MCF 10A (cell line): ENCODE results near the gene FBRSL1. TPM values are rescaled to one million over a fixed set of nuclear protein-coding genes. Genes with fewer than 3 reads are reported as not detected.
A peak's percentile ranks its signal among the peaks of the same experiment; 100 is the strongest.

ENCODE experiments used
- BruUV-seq: library from RNA; stranded (reverse); fragments of 400-500 nt; replicated peaks from 2 replicates; lab custom pipeline; 2021; lab: Mats Ljungman, UMichigan
- CTCF ChIA-PET: fragments of 300-600 bp; sonication (Branson Sonifier 250); formaldehyde crosslinking; extraction: SDS; loops from one replicate; lab custom pipeline; 2021; ENCODE audit warnings: antibody characterized with exemption, inconsistent platforms; lab: Yijun Ruan, JAX
- POLR2A ChIA-PET: fragments of 300-600, 350-650 bp; sonication (Branson Sonifier 250); formaldehyde crosslinking; extraction: SDS; loops from one replicate; lab custom pipeline; 2020; ENCODE audit warnings: antibody characterized with exemption, inconsistent platforms; lab: Yijun Ruan, JAX
- DNase-seq: peaks from one replicate; pipeline ENCODE4 v3.0.0-alpha.2; 2018; ENCODE audit not compliant: unreplicated experiment
- H3K27ac Mint-ChIP-seq: one replicate; pipeline ENCODE4 v1.8.0; 2022; ENCODE audit warnings: mild to moderate bottlenecking, low read depth, mixed read lengths; ENCODE audit not compliant: unreplicated experiment
- H3K27me3 Mint-ChIP-seq: one replicate; pipeline ENCODE4 v1.8.0; 2022; ENCODE audit warnings: mixed read lengths; ENCODE audit not compliant: insufficient read depth, unreplicated experiment
- H3K36me3 Mint-ChIP-seq: one replicate; pipeline ENCODE4 v1.8.0; 2022; ENCODE audit warnings: mild to moderate bottlenecking, moderate library complexity, mixed read lengths; ENCODE audit not compliant: insufficient read depth, unreplicated experiment
- H3K4me1 Mint-ChIP-seq: one replicate; pipeline ENCODE4 v1.8.0; 2022; ENCODE audit warnings: mixed read lengths; ENCODE audit not compliant: insufficient read depth, unreplicated experiment
- H3K4me3 Mint-ChIP-seq: one replicate; pipeline ENCODE4 v1.8.0; 2022; ENCODE audit warnings: mild to moderate bottlenecking, moderate library complexity, mixed read lengths; ENCODE audit not compliant: unreplicated experiment
- H3K9me3 Mint-ChIP-seq: one replicate; pipeline ENCODE4 v1.8.0; 2022; ENCODE audit warnings: mixed read lengths; ENCODE audit not compliant: unreplicated experiment
- CTCF ChIP-seq: fragments of 200-600 bp; IDR thresholded peaks from one replicate; pipeline ENCODE4 v1.8.0; 2022; ENCODE audit warnings: antibody characterized with exemption, mild to moderate bottlenecking; ENCODE audit not compliant: unreplicated experiment
- intact Hi-C: fragments of 100-400 bp; cut with micrococcal nuclease; formaldehyde crosslinking; loops from 2 replicates; pipeline ENCODE4 v1.14.1; 2022
- total RNA-seq: library from RNA; stranded (reverse); gene quantifications from 2 replicates; pipeline ENCODE4 v1.2.3, GENCODE V29; 2022

Gene FBRSL1
- total RNA-seq, 1 experiment from 2014 or later: 47.4 TPM

GRCh38 chr12:132456944-132457495, 32.9 kb upstream of the FBRSL1 start:
- Mint-ChIP-seq H3K4me3 (no peak overlapping the region), H3K9me3 (no peaks in the 10 kb centered on the region), H3K36me3 (no peaks in the 10 kb centered on the region), H3K4me1 (peaks cover 7% of the 10 kb centered on the region), H3K27ac (no peak overlapping the region), H3K27me3 (peaks cover 11% of the 10 kb centered on the region)
- ChIA-PET CTCF (no interaction called here), POLR2A (no interaction called here)
- intact Hi-C loops: no loop called here
- TF ChIP-seq CTCF: no peak
- no TSS peak for BruUV-seq
- DNase-seq: no peak

- Mint-ChIP-seq H3K9me3 (no peaks in the 10 kb centered on the region), H3K27me3 (no peaks in the 10 kb centered on the region), H3K4me3 (no peak overlapping the region), H3K36me3 (no peaks in the 10 kb centered on the region), H3K27ac (no peak overlapping the region), H3K4me1 (peaks cover under 1% of the 10 kb centered on the region)
- CTCF ChIA-PET: interaction anchor here (0.6 kb wide), 1 partner anchor 44 kb away, joined by 3 read pairs; no protein-coding TSS in a partner anchor
- intact Hi-C loops: no loop called here
- POLR2A ChIA-PET: no interaction called here
- BruUV-seq: no TSS peak
- no peak for DNase-seq
- no peak for TF ChIP-seq CTCF
These were observed 31.5 kb upstream of the FBRSL1 start for GRCh38 chr12:132458441-132458840.

- no peak overlapping the region for H3K27ac Mint-ChIP-seq
- intact Hi-C loops: no loop called here
- DNase-seq: no peak
- H3K27me3 Mint-ChIP-seq: no peaks in the 10 kb centered on the region
- no peak for TF ChIP-seq CTCF
- H3K36me3 Mint-ChIP-seq: no peaks in the 10 kb centered on the region
- no peak overlapping the region for H3K4me3 Mint-ChIP-seq
- POLR2A ChIA-PET: no interaction called here
- CTCF ChIA-PET: interaction anchor here (1.1 kb wide), 1 partner anchor 45 kb away, joined by 5 read pairs; no protein-coding TSS in a partner anchor
- no peaks in the 10 kb centered on the region for H3K4me1 Mint-ChIP-seq
- BruUV-seq: no TSS peak
- no peaks in the 10 kb centered on the region for H3K9me3 Mint-ChIP-seq
These were observed 30.9 kb upstream of the FBRSL1 start for GRCh38 chr12:132458846-132459641.

GRCh38 chr12:132460571-132460970, 29.4 kb upstream of the FBRSL1 start:
- TF ChIP-seq CTCF: peak; percentile 27
- H3K4me1 Mint-ChIP-seq: no peaks in the 10 kb centered on the region
- no peaks in the 10 kb centered on the region for H3K9me3 Mint-ChIP-seq
- no TSS peak for BruUV-seq
- ChIA-PET POLR2A (no interaction called here), CTCF (interaction anchor here (0.8 kb wide), 2 partner anchors 14 to 27 kb away, joined by 3 read pairs; no protein-coding TSS in a partner anchor)
- intact Hi-C loops: no loop called here
- no peaks in the 10 kb centered on the region for H3K27me3 Mint-ChIP-seq
- H3K36me3 Mint-ChIP-seq: no peaks in the 10 kb centered on the region
- H3K27ac Mint-ChIP-seq: no peak overlapping the region
- H3K4me3 Mint-ChIP-seq: no peak overlapping the region
- DNase-seq: peak; percentile 23
